ENCODE data around the gene OTUB2.

- TF ChIP-seq, protein P1, sequence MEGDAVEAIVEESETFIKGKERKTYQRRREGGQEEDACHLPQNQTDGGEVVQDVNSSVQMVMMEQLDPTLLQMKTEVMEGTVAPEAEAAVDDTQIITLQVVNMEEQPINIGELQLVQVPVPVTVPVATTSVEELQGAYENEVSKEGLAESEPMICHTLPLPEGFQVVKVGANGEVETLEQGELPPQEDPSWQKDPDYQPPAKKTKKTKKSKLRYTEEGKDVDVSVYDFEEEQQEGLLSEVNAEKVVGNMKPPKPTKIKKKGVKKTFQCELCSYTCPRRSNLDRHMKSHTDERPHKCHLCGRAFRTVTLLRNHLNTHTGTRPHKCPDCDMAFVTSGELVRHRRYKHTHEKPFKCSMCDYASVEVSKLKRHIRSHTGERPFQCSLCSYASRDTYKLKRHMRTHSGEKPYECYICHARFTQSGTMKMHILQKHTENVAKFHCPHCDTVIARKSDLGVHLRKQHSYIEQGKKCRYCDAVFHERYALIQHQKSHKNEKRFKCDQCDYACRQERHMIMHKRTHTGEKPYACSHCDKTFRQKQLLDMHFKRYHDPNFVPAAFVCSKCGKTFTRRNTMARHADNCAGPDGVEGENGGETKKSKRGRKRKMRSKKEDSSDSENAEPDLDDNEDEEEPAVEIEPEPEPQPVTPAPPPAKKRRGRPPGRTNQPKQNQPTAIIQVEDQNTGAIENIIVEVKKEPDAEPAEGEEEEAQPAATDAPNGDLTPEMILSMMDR (conservative IDR thresholded peaks at IDR 0.05; ENCODE audit: low read depth, low read length), result no peak
- no peak for TF ChIP-seq EZH2 (IDR thresholded peaks at IDR 0.05; ENCODE audit: borderline replicate concordance, low read depth, low read length, poor library complexity, severe bottlenecking)
These were observed 44.6 kb upstream of the OTUB2 start for GRCh38 chr14:93981316-93982229.

Measured in A673 (cell line).